ENCODE data around the gene BRF1.

Gene BRF1

DNA sequence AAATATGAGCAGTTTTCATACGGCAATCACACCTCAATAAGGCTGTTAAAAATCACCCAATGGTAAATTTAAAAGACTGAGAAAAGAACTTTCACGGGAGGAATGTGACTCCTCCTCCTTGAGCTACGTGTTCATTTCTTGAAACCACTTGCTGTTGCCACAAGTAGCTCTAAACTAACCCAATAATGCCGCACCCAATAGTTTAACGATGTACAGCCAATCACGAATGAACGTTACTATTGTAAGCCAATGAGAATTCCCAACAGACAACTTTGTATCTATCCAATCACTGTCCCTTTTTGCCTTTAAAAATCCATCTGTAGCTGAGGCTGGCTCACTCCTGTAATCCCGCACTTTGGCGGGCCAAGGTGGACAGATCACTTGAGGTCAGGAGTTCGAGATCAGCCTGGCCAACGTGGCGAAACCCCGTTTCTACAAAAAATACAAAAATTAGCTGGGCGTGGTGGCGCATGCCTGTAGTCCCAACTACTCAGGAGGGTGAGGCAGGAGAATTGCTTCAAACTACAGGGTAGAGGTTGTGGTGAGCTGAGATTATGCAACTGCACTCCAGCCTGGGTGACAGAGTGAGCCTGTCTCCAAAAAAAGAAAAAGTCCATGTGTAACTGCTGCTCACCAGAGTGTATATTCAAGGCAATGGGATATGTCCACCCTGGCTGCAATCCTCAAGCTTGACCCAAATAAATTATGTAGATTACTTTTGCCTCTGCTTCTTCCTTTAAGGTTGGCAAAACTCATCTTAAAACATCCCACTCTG is 76.8 kb downstream of the BRF1 start:
- no peak for DNase-seq

GRCh38 chr14:105223260-105223659 is 77.5 kb downstream of the BRF1 start:
- DNase-seq = no peak

GRCh38 chr14:105221598-105222178 is 79.1 kb downstream of the BRF1 start:
- DNase-seq = no peak

DNA sequence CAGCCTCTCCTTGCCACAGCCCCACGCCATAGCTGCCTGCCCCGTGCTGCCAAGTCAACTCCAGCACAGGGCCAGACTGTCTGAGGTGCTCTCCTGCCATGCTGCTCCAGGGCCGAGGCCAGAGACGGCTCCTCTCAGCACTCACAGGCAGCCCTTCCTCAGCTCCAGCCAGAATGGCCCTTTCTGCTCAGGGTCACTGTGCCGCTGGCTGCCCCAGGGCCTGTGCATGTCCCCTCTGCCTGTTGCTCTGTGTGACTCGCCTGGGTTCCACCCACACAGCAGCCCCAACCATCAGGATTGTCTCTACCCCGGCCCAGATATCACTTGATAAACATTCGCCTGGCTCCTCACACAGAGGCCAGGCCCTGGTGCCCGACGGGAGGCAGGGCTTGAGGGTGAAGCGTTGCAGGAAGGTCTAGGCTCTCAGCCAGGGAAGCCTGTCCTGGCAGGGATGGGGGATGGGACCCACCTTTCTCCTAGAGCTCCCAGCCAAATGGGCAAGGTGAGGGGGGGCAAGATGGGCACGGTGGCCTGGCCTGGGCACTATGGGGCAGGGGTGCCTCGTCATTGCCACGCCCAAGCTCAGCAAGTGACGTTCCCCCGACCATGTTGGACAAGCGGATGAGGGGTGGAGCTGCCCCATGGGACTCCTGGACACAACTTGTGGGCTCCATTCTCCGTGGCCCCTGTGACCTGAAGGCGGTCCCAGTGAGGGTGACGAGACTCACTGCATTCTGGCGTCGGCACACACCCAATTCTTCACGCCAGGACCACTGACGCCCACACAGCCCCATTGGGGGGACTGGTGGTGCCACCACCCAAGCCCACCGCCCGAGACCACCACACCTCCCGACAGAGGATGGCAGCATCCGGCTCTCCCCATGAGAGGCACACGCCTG is 79.9 kb downstream of the BRF1 start:
- no peak for DNase-seq

GRCh38 chr14:105219753-105220152 is 81.0 kb downstream of the BRF1 start:
- no peak for DNase-seq

DNA sequence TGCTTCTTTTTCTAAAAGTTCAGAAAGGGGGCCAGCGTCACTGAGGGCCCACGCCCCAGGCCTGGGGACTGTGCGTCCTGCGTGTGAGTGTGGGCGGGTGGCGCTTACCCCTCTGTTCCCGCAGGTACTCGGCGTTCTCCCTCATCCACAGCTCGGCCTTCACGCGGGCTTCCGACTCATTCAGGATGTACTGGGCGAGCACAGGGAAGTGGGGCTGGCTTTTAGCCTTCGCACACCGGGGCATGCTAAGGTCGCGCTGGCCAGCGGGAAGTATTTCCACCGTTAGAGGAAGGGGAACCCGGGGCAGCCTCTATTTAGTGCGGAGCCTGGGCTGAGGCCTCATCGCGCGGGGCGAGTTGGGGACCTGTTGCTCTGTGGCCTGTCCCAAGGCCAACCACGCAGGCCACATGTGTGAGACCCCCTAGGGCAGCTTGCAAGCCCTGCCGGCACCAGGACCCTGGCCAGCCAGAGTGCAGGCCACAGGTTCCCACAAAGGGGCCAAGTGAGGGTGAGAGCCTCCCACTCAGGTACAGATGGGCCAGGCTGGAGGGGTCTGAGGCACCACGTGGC is 81.7 kb downstream of the BRF1 start:
- DNase-seq = no peak

DNA sequence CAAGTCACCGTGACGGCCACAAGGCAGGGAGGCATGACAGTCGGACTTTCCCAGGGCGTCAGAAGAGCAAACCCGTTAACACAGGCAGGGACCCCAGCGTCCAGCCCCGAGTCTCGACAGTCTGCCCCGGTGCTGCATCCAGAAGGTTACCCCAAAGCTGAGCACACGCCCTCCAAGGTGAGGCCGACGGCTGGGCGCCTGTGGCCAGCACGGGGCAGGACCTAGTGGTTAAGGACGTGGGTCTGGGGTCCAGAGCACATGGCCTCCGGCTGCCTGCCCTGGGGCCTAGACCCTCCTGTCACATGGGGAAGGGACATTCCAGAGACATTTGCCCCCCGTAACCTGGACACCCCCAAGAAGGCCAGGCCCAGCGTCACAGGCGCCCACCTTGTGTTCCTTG is 82.2 kb downstream of the BRF1 start:
- DNase-seq = no peak

DNA sequence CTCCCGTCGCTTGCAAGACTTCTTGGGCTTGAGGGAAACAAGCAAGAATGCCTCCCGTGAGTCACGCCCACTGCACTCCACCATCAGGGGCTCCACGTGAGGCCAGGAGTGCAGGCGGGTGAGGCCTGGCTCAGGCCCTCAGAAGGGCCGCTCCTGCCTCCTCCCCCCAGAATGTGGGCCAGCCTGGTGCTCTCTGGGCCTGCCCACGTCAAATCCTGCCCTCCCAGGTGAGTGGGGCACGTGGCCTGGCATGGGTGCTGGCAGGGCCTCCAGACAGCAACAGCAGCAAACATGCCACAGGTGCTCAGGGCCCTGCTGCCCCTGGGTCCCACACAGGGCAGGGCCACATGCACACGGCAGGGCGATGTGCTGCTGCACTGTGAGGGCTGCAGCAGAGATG is 83.0 kb downstream of the BRF1 start:
- DNase-seq = no peak

DNA sequence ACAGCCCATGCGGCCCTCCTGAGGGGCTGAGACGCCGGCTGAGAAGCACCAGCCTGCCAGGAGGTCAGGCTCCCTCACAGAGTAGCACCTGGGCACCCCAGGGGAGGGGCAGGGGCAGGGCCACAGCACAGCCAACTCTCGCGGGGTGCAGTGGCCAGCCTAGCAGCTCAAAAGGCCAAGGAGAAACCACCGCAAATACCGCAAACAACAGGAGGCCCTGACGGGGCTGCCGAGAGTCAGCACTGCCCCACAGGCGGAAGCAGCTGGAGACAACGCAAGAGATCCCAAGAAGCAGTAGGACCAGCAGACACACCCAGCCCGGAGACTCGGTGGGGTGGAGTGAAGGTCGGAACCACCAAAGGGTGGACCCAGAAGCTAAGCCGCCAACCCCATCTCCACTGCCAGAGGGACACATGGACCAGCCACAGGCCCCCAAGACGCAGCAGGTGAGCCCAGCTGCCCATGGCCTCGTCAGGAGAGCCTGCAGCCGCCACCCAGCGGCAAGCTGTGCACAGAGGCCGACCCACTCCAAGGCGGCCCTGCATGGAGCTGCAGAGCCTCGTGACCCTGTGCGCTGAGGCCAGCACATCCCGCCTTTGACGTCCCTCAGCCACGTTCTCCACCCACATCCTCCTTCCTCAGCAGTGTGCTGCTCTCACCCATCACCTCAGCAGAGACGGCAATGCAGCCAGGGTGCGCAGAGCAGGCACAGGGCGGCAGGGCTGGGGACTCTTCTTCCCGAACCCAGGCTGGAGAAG is 84.1 kb downstream of the BRF1 start:
- DNase-seq = no peak

DNA sequence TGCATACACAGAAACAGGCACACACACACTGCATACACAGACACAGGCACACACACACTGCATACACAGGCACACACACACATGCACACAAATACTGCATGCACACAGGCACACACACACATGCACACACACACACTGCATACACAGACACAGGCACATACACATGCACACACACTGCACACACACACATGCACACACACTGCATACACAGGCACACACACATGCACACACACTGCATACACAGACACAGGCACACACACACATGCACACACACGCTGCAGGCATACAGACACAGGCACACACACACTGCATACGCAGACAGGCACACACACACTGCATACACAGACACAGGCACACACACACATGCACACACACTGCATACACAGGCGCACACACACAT is 85.2 kb downstream of the BRF1 start:
- DNase-seq = no peak

- DNase-seq = no peak
These were observed 86.4 kb downstream of the BRF1 start for GRCh38 chr14:105214324-105214915.

DNA sequence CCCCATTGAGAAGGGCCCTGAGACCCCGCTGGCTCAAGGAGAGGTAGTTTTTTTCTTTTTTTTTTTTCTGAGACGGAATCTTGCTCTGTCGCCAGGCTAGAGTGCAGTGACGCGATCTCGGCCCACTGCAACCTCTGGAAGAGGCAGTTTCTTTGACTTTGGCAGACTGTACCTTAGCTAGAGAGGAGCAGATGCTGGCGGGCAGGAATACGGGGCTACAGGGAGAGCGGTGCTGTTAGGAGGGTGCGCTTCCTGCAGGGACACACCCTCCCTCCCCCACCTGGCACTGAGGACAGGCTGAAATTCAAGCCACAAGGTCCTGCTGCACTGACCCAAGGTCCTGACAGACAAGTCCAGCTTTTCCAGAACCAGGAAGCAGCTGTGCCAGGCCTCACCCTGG is 87.4 kb downstream of the BRF1 start:
- DNase-seq = no peak

- DNase-seq = no peak
These were observed 88.1 kb downstream of the BRF1 start for GRCh38 chr14:105212541-105213300.

- no peak for DNase-seq
These were observed 89.1 kb downstream of the BRF1 start for GRCh38 chr14:105211758-105212089.

GRCh38 chr14:105211086-105211757 is 89.6 kb downstream of the BRF1 start:
- DNase-seq = no peak

DNA sequence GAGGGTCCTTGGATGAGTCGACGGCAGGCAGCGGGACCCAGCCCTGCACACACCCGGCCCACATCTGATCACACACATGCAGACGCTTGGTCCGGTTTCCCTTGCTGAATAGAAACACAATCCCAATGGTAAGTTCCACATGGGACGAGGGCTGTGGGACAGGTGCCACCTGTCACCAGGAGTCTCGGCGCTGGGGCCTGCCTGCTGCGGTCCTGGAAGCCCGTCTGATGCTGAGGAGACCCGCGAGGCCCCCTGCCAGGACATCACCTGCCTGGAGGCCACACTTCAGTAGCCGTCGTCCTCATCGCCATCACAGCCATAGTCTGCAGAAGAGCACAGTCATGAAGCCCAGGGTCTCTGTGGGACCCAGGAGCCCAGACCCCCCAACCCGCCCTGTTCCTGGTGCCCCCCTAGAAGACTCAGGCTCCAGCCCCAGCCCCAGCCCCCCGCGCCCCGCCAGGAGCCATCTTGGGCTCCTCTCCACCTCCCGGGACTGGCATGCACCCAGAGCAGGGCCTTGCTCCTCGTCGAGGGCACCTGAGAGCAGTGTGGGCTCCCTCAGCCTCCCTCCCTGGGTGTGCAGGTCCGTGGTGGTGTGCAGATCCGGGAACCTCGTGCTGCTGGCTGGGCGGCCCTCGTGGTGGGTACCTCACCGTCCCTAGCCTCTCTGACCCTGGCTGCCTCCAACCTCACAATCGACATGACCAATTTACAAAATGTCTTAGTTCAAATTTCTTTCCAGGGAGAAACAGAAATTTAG is 90.4 kb downstream of the BRF1 start:
- no peak for DNase-seq

DNA sequence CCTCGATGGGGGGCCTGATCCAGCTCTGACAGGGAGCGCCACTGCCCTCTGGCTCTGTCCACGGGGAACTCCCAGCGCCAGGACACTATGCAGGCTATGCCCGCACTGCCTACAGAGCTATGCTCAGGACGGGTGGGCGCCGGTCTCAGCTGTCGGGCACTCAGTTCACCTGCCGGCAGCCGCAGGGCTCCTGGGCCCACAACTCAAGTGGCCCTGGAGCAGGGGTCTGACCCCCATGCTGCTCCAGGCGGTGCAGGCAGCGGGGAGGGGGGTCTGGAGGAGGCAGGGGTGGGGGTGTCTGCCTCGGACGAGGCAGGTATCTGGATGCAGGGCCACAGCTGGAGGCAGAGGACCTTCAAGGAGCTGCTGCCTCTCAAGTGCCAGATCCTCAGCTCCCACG is 91.2 kb downstream of the BRF1 start:
- DNase-seq = no peak

DNA sequence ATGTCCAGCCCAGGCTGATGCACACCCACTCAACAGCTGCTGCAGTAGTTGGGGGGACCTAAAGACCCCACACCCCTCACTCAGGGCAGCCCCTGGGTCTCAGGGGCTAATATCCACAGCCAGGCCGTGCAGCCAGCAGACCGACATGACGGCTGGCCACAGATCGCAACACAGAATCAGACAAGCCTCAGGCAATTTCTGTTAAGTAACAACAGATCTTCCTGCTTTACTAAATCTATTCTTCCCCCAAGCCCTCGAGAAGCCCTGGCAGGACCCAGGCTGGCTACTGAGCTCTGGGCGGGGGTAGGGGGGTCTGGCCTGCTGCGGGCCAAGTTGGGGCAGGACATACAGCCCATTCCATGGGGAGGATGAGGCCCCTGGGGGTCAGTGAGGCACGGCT is 91.7 kb downstream of the BRF1 start:
- no peak for DNase-seq

- DNase-seq = no peak
These were observed 92.1 kb downstream of the BRF1 start for GRCh38 chr14:105208738-105209075.

GRCh38 chr14:105207996-105208737 is 92.6 kb downstream of the BRF1 start:
- DNase-seq = no peak
